Stimulated activated CD4-positive, alpha-beta T cell treated with anti-CD3 and anti-CD28 coated beads, Interleukin-15, amount 100 ng/mL, for 1 hour (primary cell): Measurements from ENCODE around the gene ORC5.
"Not testable (repeated sequence)": the region's sequence is repeated elsewhere in the genome, so short reads cannot be mapped to it uniquely, and the experiment has no call there.

Experiments used
- DNase-seq, 2 donors: peaks; one replicate each; pipeline ENCODE4 v3.0.0-alpha.2; 2020; ENCODE audit warnings: low read depth in 1 of 2, low spot score in 1 of 2

The ORC5 gene

DNA sequence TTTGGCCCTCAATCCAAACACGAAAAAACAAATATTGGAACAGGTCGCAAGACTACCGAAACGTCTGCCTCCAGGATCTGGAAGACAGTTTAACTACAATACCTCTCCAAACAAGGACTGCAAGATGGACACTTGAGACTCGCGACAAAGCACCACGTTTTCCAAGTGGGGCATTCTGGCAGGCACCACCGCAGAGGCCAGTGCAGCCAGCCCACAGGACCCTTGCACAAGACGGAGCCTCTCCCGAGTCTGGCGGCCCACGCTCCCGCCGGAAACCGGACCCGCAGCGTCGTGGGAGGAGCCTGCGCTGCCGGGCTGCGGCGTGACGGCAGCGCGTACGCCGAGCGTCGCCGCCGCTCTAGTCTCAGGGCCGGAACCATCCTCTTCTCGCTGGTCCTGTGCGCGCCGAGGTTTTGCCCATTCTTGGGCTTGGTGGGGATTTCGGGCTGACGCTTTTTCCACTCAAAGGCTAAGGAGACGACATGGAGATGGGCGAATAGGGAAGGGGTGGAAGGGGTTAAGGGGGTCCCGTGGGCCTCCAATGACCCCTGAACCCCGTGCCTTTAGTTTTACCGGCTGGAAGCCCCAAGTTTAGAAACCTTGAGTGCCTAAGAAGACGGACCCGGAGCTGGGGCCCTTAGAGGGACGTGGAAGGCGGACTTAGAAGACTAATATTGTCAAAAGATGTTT is at the start of gene ORC5:
Gene ORC5, minus strand, starts transcription at position 283 of the 690 bp plus-strand sequence. Its CDS starts 109 bp downstream, at position 174.
- DNase-seq: peak; percentile 51 to 70

DNA sequence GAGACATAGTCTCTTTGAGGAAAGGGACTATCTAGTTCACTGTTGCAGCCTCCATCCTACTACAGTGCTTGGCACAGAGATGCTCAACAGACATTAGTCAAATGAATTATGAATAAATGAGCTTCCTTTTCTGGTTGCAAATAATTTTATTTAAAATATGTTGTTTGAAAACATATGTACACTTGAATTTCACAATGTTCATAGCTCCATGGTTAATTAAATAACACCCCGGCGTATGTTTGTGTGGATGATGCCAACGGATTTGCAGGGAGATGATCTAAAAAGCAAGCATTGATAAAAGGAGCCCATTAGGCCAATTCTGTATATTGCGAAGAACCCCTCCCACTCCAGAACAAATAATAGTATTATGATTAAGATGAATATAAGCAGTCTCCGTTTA is 47.8 kb upstream of the ORC5 start:
- DNase-seq: no peak

DNA sequence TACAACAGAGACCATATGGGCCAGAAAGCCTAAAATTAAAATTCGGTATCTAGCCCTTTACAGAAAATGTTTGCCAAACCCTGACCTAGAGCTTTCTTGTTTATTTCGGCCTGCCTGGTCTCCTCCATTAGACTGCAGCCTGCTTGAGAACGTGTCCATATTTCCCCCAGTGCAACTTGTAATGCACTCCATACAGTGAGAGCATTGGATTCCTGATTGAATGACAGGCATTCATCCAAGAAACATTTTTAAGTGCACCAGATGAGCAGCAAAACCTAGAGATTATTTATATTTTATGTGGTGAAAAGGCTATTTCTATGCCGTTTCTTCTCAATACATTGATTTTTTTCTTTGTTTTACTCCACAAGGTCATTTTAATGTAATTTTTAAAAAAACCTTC is 47.4 kb upstream of the ORC5 start:
- no peak for DNase-seq

GRCh38 chr7:104254696-104255095 is 46.9 kb upstream of the ORC5 start:
- no peak for DNase-seq

DNA sequence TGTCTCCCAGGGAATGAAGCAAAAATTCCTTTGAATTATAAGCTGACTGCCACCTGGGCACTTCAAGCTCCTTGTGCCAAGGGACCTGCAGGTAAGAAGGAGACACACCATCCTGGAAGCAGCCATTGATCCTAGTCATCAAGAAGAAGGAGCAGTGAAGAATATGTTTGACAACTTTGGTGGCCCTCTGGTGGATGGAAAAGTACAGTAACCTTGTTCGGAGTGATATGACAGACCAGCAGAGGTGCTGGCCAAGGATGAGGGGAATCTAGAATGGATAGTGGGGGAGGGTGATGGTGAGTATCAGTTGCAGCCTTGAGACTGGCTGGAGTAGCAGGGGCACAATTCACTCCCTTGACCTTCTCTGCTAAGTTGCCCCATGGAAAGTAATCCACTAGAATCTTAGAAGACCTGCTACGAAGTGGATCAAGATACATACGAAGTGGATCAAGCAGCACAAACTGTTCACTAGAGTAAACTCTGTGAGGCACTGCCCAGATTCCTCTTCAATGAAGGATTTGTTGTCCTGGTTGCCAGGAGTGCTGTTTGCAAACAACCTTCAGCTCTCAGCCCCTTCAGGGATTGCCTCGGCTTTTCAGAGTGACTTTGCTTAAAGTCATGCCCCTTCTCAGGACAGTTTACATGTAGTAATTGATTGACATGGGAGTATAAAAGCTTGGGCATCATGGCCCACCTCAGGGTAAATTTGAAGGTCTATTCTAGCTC is 44.8 kb upstream of the ORC5 start:
- no peak for DNase-seq

GRCh38 chr7:104242638-104243037 is 34.8 kb upstream of the ORC5 start:
- no peak for DNase-seq

GRCh38 chr7:104241538-104242209 is 33.9 kb upstream of the ORC5 start:
- no peak for DNase-seq

- no peak for DNase-seq
These were observed 33.3 kb upstream of the ORC5 start for GRCh38 chr7:104241135-104241534.

DNA sequence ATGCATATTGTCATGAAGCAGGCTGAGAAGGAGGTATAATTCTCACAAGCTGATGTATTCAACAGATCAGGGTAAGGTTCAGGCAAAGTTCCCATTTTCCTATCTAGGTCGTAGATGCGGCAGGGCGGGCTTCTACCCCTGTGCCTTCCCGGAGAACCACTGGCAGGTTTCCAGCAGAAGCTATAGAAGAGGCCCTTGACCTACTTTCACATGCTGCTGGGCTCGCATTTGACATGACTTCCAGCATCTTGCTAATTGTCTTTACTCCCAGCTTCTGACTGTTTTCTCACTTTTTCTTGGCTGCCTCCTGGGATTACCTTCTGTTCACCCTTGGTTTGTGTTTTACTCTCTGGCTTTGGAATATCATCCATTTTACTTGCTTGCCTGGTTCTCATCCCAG is 32.6 kb upstream of the ORC5 start:
- DNase-seq: no peak

DNA sequence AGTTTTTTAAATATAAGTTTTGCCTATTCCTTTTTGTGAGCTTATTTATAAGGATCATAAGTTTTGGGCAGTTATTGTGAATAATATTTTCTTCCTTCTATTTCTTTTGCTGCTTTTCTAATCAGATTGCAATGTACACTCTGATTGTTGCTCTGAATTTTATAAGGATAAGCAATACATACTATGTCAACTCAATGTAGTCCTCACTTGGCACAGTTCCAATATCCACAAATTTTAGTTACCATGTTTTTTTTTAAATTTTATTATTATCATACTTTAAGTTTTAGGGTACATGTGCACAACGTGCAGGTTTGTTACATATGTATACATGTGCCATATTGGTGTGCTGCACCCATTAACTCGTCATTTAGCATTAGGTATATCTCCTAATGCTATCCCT is 27.2 kb upstream of the ORC5 start:
- not testable (repeated sequence) for DNase-seq

DNA sequence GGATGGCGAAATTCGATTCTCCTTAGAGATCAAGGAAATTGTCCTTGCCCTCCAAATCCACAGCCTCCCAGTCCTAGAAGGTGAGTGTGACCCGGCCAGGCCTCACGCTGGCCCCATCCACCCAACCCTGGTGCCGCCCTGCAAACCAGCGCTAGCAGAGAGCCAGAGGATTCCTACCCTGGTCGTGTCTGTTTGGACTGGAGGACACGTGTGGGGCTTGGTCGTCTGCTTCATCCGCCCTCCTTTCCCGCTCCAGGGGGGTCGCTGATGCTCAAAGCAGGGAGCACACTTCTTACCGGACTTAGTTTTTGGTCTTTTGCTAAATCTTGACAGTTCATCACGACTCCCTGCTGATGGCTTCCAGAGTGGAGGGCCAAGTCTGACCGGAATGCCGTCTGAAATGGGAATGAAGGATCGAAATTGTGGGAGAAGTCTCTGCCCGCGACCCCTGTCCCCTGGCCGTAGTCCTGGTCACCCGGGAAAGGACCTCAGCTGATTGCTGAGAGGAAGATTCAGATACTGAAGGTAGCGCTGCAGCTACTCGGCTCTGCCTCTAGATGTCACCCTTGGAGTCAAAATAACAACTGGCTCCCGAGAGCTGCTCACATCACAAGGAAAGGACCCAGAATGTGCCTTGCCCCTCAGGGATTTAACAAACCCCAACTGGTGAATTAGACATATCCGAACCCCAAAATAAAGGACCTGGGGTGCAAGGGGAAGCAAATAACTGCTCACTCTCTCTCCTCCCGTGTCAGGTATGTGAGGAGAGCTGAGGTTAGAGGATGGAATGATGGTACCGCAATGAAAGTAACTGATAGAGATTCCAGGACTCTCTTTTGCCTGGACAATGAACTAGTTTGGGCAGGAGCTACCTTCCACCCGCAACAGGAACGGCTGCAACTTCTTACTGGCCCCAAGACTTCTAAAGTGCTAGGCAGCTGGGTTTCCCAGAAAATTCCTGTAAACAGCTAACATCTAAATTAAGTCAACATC is 23.5 kb upstream of the ORC5 start:
- DNase-seq: peak in 1 of 2 donors; percentile 2

DNA sequence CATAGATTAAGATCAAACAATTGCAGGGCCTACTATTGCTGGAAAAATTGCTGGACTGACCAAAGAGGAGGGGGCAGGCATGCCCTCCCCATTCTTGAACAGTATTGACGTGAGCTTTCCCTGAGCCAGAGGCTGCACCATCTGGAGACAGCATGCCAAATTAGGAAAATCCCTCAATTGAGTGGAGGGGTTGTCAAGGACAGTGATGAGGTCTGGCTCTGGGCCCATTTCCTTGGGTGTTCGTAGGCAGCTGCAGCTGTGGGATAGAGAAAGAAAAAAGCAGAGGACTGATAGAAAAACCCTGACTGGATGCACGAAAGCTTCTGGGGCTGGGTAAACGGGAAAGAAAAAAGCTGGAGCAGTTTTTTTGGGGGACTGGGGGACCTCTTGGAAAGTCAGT is 22.8 kb upstream of the ORC5 start:
- no peak for DNase-seq

GRCh38 chr7:104228442-104228841 is 20.6 kb upstream of the ORC5 start:
- DNase-seq: no peak

DNA sequence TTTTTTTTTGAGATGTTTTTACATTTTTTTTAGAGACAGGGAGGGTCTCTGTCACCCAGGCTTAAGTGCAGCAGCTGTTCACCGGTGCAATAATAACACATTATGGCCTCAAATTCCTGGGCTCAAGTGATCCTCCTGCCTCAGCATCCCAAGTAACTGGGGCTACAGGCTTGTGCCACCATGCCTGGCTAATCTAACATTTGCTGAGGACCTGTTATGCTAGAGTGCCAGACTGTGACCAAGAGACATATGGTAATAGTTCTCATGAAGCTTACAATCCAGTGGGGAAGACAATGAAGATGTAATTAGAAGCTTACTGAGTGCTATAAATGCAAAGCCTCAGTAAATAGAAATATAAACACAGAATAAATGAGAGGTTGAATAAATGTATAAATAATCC is 17.6 kb upstream of the ORC5 start:
- DNase-seq: no peak

DNA sequence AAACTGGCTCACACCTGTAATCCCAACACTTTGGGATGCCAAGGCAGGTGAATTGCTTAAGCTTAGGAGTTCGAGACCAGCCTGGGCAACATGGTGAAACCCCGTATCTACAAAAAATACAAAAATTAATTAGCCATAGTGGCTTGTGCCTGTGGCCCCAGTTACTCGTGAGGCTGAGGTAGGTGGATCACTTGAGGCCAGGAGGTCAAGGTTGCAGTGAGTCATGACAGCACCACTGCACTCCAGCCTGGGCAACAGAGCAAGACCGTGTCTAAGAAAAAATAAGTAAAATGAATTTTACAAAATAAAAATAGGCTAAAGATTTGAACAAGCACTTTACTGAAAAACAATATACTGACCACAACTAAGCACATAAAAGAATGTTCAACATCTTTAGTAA is 9.8 kb upstream of the ORC5 start:
- DNase-seq: no peak

DNA sequence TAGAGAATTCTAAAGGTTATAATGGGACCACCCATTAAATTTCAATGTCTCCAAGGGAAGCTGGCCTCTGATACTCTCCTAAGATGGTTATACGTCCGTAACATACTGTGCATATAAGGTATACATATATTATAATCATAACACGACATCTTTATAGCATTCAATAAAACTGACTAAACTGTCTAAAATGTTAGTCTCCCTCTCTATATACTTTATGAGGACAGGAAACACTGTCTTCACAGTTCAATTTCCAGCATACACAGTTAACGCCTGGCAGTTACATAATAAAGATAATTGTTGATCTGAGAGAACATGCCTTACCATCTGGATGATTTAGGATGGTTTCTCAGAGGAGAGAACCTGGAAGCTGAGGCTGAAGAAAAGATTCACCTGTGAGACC is 1.2 kb upstream of the ORC5 start:
- no peak for DNase-seq

DNA sequence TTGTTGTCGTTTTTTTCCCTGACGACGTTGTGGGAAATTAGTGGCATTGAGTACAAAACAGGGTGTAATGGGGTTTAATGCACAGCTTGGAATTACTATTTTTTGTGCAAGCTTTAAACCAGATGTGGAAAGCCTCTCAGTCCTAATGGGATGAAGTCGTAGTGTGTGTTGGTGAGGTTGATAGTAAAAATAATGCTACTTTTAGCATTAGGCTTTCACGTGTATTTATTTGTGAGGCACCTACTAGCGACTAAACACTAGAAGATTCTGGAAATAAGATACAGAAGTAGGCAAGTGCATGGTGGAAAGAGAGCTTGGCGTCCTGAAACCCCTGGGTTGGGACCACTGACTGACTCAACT is 588 bp upstream of the ORC5 start:
- no peak for DNase-seq

DNA sequence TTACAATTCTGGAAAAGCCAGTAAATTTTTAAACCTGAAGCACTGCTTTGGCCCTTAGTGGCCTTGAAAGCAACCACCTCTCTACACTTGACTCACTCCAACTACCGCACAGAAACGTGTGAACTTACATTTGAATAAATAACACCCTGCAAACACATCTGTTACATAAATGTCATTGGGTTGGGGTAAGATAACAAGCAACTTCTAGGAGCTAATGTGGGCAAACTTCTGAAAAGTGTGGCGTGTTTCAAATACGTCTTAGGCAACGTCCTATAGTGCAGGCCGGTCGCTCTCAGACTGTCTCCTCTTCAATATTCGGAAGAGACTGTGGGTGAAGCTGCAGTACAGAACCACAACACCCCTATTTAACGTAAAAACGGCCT is 474 bp downstream of the ORC5 start:
- no peak for DNase-seq

DNA sequence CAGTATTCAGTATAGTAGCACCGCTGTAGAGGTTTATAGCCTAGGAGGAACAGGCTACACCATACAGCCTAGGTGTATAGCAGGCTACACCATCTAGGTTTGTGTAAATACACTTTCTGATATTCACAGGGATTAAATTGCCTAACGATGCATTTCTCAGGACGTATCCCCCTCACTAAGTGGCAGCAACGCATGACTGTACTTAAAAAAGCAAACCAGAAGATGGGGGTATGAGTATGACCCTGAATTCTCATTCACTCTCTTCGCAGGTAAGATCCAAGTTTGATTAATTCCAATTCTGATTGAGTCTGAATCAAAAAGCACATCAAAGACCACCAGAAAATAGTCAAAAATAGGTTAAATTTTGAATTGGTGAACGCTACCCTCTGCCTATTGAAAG is 972 bp downstream of the ORC5 start:
- DNase-seq: no peak

GRCh38 chr7:104198673-104199278 is 9.0 kb downstream of the ORC5 start:
- DNase-seq: no peak

DNA sequence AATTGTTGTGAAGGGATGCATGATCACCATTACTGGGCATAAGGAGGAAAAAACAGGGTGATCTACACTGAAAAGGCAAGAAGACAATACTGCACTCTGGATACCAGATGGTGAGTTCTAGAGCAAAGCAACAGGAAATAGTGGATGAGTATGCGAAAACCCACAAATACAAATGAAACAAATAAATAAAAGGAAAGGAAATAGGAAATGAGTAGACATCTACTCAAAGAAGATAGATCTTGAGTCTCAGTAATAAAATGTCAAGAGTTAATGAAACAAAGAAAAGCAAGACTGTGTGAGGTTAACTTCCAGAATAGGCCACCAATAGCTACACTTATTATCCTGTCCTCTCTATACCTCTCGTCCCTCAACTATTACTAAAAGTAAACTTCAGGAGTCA is 11.7 kb downstream of the ORC5 start:
- no peak for DNase-seq
